VCaP (cell line): ENCODE data around the gene ERMN.

Experiments
- H3K27ac ChIP-seq: fragments of 450-650 bp; 2 replicates; pipeline ENCODE4 v1.5.1; 2017
- TF ChIP-seq, protein P1 (sequence below): fragments of 450-650 bp; conservative IDR thresholded peaks from 2 replicates; pipeline ENCODE4 v1.5.1; 2017; ENCODE audit warnings: mild to moderate bottlenecking, moderate library complexity

The ERMN gene

DNA sequence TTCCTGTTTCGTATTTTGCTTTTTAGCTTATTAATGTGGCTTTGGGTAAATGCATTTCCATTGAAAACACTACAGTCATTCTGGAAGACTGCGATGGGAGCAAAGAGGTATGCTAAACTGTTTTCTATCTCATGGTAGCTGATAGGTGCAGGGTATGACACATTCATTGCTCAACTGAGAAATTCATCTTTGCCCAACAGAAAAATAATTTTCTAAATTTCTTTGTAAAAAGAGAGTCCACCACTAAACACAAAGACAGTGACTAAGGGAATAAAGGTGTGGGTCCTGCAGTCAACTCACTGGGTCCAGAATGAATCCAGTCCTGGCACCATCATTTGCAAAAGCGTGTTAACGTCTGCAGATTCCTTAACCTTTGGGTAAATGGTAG lies 19.9 kb downstream of the ERMN start:
- TF ChIP-seq, protein P1, sequence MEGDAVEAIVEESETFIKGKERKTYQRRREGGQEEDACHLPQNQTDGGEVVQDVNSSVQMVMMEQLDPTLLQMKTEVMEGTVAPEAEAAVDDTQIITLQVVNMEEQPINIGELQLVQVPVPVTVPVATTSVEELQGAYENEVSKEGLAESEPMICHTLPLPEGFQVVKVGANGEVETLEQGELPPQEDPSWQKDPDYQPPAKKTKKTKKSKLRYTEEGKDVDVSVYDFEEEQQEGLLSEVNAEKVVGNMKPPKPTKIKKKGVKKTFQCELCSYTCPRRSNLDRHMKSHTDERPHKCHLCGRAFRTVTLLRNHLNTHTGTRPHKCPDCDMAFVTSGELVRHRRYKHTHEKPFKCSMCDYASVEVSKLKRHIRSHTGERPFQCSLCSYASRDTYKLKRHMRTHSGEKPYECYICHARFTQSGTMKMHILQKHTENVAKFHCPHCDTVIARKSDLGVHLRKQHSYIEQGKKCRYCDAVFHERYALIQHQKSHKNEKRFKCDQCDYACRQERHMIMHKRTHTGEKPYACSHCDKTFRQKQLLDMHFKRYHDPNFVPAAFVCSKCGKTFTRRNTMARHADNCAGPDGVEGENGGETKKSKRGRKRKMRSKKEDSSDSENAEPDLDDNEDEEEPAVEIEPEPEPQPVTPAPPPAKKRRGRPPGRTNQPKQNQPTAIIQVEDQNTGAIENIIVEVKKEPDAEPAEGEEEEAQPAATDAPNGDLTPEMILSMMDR = no peak
- H3K27ac ChIP-seq = no peak overlapping the region

DNA sequence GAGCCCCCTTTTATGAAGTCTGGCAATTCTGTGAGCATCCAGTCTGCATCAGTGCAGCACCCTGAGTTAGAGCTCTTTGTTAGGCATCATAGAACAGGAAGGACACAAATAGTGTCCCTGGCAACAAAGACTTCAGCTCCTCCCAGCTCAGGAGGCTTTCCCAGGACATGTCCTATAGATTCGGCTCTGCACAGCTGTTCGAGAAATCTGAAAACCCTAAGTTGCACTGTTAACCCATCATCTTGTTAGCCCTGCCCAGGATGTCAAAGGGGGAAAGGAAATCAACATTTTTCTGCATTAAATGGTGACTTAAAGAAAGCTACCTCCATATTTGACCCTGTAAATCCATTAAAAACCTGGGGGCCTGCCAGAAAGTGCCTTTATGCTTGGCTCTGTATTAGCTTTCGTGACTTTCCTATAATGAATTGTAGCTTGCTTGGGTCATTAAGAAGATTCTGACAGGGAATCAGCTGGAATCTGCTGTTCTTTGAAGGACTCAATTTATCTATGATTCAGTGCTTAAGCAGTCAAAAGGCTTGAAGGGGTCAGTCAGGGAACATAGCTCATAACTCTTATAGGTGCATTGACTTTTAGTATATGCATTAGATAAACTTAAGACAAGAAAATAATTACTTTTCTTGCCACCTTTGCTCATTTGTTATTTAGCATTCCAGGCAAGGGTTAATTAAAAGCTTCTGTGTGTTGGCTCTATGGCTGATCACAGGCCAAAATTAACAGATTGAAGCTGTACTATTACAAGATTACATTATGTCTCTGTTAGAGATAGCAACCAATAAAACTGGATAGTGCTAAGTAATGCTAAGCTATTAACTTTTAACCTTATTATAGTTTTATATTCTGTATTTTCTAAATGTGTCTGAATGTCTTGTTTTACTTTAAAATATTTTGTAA lies 20.6 kb downstream of the ERMN start:
- TF ChIP-seq, protein P1 = no peak
- H3K27ac ChIP-seq = no peak overlapping the region

DNA sequence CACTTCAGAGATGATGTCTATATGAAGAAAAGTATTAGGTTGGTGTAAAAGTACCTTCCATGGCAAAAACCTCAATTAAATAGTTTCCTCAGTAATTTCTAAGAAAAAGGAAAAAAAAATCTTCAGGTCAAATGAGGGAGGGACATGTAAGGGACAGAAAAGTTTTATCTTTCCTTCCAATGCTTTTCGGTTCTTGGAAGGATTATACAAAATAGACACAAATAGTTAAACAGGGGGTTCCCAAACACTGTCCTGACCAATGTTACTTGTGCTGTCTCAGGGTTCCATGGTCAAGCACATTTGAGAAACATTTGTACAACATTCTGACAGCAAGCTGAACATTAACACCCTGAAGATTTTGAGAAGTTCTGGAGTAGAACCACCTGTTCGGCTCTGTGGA lies 22.0 kb downstream of the ERMN start:
- H3K27ac ChIP-seq = no peak overlapping the region
- TF ChIP-seq, protein P1 = no peak

DNA sequence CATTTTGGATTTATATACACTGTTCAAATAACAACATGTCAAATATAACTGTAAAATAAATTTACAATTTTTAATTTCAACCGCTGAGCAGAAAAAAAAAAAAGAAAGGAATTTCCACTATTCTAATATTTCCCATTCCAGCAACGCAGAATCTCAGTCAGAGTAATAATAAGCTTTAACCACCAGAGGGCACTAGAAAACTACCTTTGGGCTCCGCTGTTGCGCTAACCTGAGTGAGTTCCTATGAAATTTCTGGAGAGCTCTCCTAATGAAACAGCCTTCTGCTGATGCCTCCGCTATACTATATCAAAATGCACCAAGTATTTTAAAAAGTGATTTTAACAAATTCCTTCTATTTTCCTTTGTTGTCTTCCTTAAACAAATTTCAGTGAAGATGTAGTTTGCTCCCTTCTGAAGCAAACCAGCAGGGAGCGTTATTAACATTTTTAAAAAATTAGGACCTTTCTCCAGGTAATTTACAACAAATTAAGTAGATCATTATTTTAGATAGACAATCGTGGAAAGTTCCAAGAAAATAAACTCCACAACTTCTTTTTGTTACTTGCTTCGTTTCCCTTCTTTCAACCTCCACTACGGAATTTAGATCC lies 23.0 kb downstream of the ERMN start:
- TF ChIP-seq, protein P1 = peak; percentile 88
- no peak overlapping the region for H3K27ac ChIP-seq

DNA sequence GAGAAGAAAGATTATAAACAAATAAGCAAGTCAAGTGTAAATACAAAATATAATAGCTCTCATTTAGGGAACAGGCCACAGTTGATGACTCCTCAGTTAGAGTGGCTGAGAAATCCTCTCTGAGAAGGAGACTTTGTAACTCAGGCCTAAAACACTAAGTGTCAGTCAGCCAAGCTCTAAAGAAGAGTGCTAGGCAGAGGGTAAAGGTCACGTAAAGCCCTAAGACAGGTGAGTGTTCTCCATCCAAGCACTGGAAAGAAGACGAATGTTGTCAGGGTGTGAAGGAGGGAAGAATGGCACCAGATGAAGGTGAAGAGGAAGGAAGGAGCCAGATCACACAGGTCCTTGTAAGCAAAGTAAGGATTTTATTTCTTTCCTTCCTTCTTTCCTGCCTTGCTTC lies 24.3 kb downstream of the ERMN start:
- H3K27ac ChIP-seq = no peak overlapping the region
- TF ChIP-seq, protein P1 = no peak

- no peak overlapping the region for H3K27ac ChIP-seq
- TF ChIP-seq, protein P1 = no peak
These were observed 28.7 kb downstream of the ERMN start for GRCh38 chr2:157296958-157297357.

- H3K27ac ChIP-seq = no peak overlapping the region
- TF ChIP-seq, protein P1 = no peak
These were observed 29.1 kb downstream of the ERMN start for GRCh38 chr2:157296490-157296889.
